Esophagus squamous epithelium (tissue), 4 donors: Measurements from ENCODE around the gene TMEM89.

Experiments
- CTCF ChIP-seq, 6 experiments: fragments of 450-650 bp in 4 of 6; fragments of 200-600 bp in 2 of 6; sonication (generic) in 2 of 6; IDR thresholded peaks; one replicate each; pipeline ENCODE4 v1.5.1; 2016 to 2019; ENCODE audit warnings: antibody characterized with exemption in 6 of 6, mild to moderate bottlenecking in 4 of 6, moderate library complexity in 4 of 6
- POLR2A ChIP-seq, 4 donors: fragments of 450-650 bp; IDR thresholded peaks; one replicate each; pipeline ENCODE4 v1.6.1; 2017; ENCODE audit warnings: antibody characterized with exemption in 4 of 4, mild to moderate bottlenecking in 4 of 4, moderate library complexity in 3 of 4

GRCh38 chr3:48628277-48629017, 6.9 kb upstream of the TMEM89 start:
- TF ChIP-seq POLR2A (IDR thresholded peaks at IDR 0.05) (no peak), CTCF (IDR thresholded peaks at IDR 0.05) (no peak)
